ENCODE measurements around the gene MRFAP1.
"Not testable (repeated sequence)": the region's sequence is repeated elsewhere in the genome, so short reads cannot be mapped to it uniquely, and the experiment has no call there.

The MRFAP1 gene

DNA sequence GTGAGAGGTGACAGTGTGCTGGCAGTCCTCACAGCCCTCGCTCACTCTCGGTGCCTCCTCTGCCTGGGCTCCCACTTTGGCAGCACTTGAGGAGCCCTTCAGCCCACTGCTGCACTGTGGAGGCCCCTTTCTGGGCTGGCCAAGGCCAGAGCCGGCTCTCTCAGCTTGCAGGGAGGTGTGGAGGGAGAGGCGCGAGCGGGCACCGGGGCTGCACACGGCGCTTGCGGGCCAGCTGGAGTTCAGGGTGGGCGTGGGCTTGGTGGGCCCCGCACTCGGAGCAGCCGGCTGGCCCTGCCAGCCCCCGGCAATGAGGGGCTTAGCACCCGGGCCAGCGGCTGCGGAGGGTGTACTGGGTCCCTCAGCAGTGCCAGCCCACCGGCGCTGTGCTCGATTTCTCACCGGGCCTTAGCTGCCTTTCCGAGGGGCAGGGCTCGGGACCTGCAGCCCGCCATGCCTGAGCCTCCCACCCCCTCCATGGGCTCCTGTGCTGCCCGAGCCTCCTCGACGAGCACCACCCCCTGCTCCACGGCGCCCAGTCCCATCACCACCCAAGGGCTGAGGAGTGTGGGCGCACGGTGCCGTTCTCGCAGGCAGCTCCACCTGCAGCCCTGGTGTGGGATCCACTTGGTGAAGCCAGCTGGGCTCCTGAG, 32.2 kb downstream of the MRFAP1 start:
- not testable (repeated sequence) for DNase-seq

DNA sequence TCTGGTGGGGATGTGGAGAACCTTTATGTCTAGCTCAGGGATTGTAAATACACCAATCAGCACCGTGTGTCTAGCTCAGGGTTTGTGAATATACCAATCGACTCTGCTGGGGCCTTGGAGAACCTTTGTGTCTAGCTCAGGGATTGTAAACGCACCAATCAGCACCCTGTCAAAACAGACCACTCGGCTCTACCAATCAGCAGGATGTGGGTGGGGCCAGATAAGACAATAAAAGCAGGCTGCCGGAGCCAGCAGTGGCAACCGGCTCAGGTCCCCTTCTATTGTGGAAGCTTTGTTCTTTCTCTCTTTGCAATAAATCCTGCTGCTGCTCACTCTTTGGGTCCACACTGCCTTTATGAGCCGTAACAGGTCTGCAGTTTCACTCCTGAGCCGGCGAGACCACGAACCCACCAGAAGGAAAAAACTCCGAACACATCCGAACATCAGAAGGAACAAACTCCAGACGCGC, 32.7 kb downstream of the MRFAP1 start:
- peak; percentile 76 for DNase-seq

DNA sequence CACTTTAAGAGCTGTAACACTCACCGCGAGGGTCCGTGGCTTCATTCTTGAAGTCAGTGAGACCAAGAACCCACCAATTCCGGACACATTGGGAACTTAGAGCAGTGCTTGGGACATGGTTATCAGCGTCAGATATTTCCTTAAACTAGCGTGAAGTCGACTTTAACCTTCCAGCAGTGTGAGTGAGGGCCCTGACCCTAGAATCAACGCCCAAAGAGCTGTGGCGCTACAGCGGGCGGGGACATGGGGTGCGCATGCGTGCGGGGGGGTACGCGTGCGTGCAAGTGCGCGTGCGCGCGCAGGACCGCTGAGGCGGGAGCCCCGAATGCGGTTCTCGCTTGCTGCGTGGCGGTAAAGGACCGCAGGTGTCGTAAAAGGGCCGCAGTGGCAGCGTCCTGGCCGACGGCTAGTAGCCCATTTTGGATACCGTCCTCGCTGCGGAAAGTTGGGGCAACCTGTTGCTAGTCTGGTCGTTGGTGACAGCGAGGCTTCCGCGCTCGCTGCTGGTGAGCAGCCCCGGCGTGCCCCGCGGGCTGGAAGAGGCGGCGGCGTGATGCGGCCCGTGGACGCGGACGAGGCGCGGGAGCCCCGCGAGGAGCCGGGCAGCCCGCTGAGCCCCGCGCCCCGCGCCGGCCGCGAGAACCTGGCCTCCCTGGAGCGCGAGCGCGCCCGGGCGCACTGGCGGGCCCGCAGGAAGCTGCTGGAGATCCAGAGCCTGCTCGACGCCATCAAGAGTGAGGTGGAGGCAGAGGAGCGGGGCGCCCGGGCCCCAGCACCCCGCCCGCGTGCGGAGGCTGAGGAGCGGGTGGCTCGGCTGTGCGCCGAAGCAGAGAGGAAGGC, 33.4 kb downstream of the MRFAP1 start:
- DNase-seq: peak; percentile 96

GRCh38 chr4:6674500-6675149, 34.1 kb downstream of the MRFAP1 start:
- DNase-seq: peak; percentile 70

DNA sequence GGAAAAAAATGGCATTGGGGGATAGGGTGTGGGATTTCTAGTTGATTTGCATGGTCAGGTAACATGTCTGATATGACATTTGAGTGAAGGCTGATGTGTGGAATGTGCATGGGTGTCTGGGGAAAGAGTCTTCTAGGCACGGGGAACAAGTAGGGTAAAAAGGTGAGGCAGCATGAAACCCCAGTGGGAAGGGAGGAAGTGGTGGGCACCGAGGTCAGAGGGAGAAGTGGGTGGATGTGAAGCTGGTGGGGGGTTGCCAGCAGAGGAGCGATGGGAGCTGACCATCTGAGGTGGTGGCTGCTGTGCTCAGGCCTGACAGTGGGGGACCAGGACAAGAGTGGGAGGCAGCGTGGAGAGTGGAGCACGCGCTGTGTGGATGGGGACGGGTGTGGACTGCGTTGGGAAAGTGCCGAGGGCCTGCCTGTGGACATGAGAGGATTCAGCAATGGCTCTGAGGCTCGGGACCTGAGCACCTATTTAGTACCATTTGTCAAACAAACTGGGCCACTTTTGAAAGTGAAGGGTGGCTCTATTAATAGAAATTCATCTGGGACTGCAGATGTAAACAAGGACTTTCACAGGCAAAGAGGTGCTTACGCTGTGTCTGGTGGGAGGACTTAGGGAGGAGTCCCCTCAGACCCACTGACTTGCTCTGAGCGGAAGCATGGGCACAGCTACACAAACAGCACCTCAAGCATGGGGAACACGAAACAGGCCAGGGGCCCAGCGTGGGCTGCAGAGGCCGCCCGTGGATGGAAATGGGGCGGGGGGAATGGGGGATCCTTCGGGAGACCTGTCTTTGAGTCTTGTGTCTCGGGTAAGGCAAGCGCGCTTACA, 36.5 kb downstream of the MRFAP1 start:
- DNase-seq: no peak

- no peak for DNase-seq
Observed at GRCh38 chr4:6680372-6681034, 40.0 kb downstream of the MRFAP1 start.

DNA sequence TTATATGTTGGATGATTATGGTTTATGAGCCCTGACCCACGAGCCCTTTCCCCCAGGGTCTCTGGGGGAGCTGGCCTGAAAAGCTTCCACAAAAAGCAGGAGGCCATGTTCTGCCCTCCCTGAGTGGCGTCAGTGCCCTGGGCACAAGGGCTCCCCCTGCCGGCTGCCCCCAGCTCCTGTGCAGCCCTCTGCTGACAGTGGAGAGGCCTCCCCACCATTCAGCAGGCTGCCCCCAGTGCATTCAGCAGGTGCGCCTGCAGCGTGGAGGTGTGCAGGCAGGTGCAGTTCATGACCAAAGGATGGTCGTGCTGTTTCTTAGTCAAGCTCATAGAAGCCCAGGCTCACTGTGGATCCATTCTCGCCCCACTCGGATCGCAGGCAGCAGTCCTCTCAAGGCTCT, 40.7 kb downstream of the MRFAP1 start:
- DNase-seq: no peak

DNA sequence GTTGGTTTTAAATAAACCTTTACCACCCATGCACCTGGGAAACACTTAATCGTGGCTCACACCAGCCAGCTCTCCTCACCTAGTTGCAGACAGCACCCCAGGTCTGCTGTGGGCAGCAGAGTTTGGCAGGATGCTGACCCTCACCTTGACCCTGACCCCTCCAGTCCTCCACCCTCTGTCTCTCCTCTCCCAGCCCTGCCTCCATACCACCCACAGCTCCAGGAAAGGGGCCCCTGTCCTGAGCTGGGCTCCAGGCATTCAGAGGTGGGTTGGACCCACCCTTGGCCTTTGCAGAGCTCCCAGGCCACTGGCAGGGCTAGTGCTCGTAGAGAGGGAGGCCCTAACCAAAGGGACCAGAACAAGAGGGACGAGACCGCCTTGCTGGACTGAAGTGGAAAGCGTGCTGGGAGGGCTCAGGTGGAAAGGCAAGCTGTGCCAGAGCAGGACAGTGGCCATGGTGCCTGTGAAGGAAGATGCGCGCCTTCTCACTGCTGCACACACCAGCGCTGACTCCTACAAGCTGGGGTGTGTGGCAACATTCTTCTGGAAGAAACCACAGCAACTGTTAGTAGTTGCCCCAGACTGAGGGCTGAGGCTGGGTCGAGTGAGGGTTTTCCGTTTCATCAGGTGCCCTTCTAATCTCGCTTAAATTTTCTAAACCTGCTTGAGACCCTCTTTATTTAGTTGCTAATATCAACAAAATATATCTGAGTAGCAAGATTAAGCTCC, 42.5 kb downstream of the MRFAP1 start:
- DNase-seq: no peak

DNA sequence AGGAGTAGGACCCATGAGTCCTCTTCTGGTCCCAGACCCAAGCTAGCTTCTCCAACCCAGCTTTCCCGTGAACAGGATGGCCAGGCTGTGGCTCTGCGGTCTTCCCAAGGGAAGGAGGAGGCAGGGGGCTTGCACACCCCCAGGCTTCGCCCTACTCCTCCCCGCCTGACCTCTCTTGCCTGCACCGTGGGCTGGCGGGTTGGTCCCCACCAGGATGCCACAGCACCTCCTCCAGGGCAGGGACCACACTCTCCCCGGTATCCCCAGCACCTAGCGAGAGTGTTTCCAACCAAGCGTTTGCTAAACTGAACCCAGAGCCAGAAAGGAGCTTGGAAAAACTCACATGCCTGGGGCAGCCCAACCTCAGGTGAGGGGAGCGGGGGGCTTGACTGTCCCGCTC, 44.2 kb downstream of the MRFAP1 start:
- no peak for DNase-seq

DNA sequence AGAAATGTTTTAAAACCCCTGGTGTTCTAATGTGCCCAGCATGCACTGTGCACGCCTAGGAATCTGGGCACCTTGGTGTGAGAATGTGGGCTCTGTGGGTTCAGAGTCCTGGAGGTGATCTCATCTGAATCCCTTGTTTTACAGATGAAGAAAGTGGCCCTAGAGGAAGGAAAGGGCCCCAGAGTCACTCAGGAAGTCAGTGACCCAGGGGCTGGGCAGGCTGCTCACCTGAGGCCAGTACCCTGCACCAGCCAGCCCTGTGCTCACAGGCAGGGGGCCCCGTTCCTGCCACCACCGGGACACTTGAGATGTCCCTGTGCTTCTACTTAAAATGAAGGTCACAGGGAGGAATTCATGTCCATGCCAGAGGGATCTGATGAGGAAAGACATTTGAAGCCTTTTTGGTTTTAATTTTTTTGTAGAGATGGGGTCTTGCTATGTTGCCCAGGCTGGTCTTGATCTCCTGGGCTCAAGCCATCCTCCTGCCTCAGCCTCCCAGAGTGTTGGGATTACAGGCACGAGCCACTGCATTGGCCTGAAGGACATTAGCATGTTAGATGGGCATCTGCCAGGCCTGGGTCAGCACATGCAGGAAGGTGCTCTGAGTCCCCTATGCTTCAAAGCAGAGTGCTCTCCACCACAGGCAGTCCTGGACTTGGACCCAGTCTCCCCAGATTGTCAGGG, 45.8 kb downstream of the MRFAP1 start:
- no peak for DNase-seq

DNA sequence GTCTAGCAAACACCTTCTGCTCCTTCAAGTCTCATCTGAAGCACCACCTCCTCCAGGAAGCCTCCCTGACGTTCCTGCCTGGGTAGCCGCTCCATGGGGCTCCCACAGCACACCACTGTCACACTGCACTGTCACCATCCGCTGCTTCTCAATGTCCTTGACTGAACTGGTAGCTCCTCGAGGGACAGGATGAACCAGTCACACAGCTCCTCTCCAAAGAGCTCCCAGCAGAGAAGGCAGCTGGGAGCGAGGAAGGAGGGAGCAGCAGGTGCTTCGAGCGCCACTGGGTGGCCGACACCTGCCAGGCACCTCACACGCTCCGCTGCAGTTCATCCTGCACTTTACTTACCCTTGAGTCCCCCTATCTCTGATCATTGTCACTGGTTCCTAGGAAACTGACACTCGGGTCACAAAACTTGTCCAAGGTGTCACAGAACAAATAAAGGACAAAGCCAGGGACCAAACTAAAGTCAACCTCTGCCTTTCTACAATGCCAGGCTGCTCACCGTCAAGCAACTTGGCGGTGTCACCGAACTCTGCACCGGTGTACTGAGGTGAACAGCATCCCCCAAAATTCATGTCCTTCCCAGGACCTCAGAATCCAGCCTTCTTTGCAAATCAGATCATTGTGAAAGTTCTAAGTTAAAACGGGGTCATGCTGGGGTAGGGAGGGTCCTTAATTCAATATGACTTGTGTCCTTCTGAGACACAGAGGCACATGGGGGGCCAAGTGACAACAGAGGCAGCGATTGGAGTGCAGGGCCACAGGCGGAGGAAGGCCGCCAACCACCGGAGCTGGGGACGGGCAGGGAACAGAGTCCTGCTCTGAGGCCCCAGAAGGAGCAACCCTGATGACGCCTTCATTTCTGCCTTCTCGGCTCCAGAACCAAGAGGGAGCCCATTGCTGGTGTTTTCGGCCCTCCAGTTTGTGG, 47.7 kb downstream of the MRFAP1 start:
- DNase-seq: no peak

- DNase-seq: peak; percentile 59
Observed at GRCh38 chr4:6688879-6689505, 48.5 kb downstream of the MRFAP1 start.

GRCh38 chr4:6689506-6689960, 49.0 kb downstream of the MRFAP1 start:
- no peak for DNase-seq
